IMR-90 (cell line): ENCODE data around the gene NTMT1.

Experiments used
- BHLHE40 ChIP-seq: fragments of 150-350 bp; IDR thresholded peaks from 2 replicates; pipeline ENCODE4 v1.6.1; 2016; ENCODE audit warnings: mild to moderate bottlenecking, low read depth, low read length
- CEBPB ChIP-seq: IDR thresholded peaks from 2 replicates; pipeline ENCODE4 v1.6.1; 2012; ENCODE audit warnings: low read depth, low read length, improper control_type of control experiment
- CHD1 ChIP-seq: IDR thresholded peaks from 2 replicates; pipeline ENCODE4 v1.6.1; 2012; ENCODE audit warnings: low read depth, low read length, improper control_type of control experiment
- CTCF ChIP-seq: conservative IDR thresholded peaks from 2 replicates; pipeline ENCODE4 v1.5.1; 2012; ENCODE audit warnings: mild to moderate bottlenecking, low read depth, low read length, improper control_type of control experiment
- ELK1 ChIP-seq: fragments of 150-350 bp; IDR thresholded peaks from 2 replicates; pipeline ENCODE4 v1.6.1; 2016; ENCODE audit warnings: low read depth, mild to moderate bottlenecking, low read length, moderate library complexity, borderline replicate concordance
- NFE2L2 ChIP-seq: fragments of 150-350 bp; IDR thresholded peaks from 2 replicates; pipeline ENCODE4 v1.6.1; 2016; ENCODE audit warnings: low read depth, mild to moderate bottlenecking, low read length
- POLR2A ChIP-seq: IDR thresholded peaks from 2 replicates; pipeline ENCODE4 v1.6.1; 2012; ENCODE audit warnings: mild to moderate bottlenecking, low read depth, low read length
- RAD21 ChIP-seq: IDR thresholded peaks from 2 replicates; pipeline ENCODE4 v1.6.1; 2012; ENCODE audit warnings: low read length, improper control_type of control experiment
- RCOR1 ChIP-seq: IDR thresholded peaks from 2 replicates; pipeline ENCODE4 v1.6.1; 2012; ENCODE audit warnings: mild to moderate bottlenecking, low read length, improper control_type of control experiment; ENCODE audit not compliant: insufficient replicate concordance
- RFX5 ChIP-seq: IDR thresholded peaks from 2 replicates; pipeline ENCODE4 v1.8.0; 2012; ENCODE audit warnings: low read depth, mild to moderate bottlenecking, low read length, moderate library complexity
- SMC3 ChIP-seq: fragments of 150-350 bp; IDR thresholded peaks from 2 replicates; pipeline ENCODE4 v1.6.1; 2016; ENCODE audit warnings: low read depth, mild to moderate bottlenecking, antibody characterized with exemption, low read length, moderate library complexity

- TF ChIP-seq POLR2A (no peak), CTCF (no peak), SMC3 (no peak), CHD1 (no peak), BHLHE40 (no peak), RAD21 (no peak), RFX5 (no peak), CEBPB (no peak), RCOR1 (no peak), ELK1 (no peak), NFE2L2 (no peak)
Observed at GRCh38 chr9:129649726-129650679, 24.0 kb downstream of the NTMT1 start.
